ENCODE data around the gene BDKRB2.

Gene BDKRB2

DNA sequence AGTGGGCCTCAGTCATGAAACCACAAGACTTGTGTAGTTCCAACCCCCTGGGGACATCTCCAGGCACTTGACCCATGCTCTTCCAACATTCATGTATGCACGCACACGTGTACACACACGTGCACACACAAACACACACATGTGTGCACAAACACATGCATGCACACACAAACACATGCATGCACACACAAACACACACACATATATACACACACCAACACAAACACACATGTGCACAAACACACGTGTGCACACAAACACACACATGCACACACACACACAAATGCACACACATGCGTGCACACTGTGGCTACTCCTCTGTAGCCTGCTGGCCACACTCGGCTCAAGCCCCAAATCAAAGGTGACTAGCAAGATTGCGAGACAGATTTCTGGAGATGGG, 22.8 kb downstream of the BDKRB2 start:
- TF ChIP-seq, protein P1, sequence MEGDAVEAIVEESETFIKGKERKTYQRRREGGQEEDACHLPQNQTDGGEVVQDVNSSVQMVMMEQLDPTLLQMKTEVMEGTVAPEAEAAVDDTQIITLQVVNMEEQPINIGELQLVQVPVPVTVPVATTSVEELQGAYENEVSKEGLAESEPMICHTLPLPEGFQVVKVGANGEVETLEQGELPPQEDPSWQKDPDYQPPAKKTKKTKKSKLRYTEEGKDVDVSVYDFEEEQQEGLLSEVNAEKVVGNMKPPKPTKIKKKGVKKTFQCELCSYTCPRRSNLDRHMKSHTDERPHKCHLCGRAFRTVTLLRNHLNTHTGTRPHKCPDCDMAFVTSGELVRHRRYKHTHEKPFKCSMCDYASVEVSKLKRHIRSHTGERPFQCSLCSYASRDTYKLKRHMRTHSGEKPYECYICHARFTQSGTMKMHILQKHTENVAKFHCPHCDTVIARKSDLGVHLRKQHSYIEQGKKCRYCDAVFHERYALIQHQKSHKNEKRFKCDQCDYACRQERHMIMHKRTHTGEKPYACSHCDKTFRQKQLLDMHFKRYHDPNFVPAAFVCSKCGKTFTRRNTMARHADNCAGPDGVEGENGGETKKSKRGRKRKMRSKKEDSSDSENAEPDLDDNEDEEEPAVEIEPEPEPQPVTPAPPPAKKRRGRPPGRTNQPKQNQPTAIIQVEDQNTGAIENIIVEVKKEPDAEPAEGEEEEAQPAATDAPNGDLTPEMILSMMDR (IDR thresholded peaks at IDR 0.05; ENCODE audit: insufficient read depth, missing control alignments): no peak
- no peak for FAIRE-seq
- DNase-seq (ENCODE audit: insufficient read length, low spot score): no peak

DNA sequence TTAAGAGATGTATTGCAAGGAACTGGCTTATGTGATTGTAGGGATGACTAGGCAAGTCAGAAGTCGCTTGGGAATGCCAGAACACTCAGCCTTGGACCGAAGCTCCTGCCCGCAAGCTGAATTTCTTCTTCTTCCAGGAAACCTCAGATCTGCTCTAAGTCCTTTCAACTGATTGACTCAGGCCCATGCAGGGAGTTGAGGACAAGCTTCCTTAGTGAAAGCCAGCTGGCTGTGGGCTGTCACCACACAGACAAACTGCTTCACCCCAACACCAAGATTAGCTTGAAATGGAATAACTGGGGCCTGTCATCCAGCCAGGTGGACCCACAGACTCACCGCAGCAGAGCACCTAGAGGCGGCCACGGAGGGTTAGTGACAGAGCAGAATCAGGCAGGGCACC, 24.7 kb downstream of the BDKRB2 start:
- FAIRE-seq (no peak), DNase-seq (ENCODE audit: insufficient read length, low spot score) (no peak)
- TF ChIP-seq, protein P1 (IDR thresholded peaks at IDR 0.05; ENCODE audit: insufficient read depth, missing control alignments): no peak

DNA sequence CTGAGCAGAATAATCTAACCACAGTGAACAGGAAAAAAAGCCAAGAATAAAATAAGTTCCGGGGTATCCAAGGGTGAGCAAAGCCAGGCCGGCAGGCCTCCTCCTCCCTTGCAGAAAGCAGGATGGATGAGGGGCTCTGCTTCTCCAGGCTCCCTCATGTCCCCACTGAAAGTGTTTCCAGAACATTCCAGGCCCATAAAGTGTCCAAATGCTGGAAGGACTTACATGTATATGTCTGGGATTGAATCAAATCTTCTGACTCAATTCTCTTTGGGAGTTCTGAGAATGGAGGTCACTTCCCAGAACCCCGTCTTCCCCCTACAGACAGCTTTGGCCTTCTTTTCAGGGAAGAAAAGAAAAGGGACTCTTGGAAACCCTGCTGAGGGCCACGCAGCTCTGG, 26.4 kb downstream of the BDKRB2 start:
- FAIRE-seq: no peak

DNA sequence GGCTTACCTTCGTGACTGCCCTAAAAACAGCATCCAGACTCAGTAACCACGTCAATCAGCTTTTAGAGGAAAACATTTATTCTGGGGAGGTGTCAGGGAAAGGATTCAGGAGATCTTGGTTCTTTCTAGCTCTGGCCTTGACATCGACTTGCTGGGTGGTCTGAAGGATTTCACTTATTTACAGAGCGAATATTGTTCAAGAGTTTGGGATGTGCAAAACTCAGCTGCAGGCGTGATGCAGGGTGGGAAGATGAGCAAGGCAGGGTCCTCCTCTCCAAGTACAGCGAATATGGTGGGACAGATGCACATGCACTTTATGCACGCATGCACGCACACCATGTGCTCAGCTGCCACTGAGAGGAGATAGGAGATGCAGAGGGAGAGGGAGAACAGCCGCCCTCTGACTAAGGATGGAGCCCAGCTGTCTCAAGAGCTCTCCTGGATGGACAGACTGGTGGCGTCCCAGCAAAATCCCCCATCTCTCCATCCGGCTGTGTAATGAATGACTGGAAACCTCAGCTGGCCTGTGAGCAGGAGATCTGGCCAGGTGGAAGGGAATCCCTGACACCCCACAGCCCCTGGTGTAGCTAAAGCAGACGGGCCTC, 27.0 kb downstream of the BDKRB2 start:
- TF ChIP-seq, protein P1 (IDR thresholded peaks at IDR 0.05; ENCODE audit: insufficient read depth, missing control alignments): no peak
- DNase-seq (ENCODE audit: insufficient read length, low spot score): no peak
- FAIRE-seq: no peak

More for the DNA sequence above, 26.4 kb downstream of the BDKRB2 start:
- TF ChIP-seq, protein P1 (IDR thresholded peaks at IDR 0.05; ENCODE audit: insufficient read depth, missing control alignments): no peak
- no peak for DNase-seq (ENCODE audit: insufficient read length, low spot score)

DNA sequence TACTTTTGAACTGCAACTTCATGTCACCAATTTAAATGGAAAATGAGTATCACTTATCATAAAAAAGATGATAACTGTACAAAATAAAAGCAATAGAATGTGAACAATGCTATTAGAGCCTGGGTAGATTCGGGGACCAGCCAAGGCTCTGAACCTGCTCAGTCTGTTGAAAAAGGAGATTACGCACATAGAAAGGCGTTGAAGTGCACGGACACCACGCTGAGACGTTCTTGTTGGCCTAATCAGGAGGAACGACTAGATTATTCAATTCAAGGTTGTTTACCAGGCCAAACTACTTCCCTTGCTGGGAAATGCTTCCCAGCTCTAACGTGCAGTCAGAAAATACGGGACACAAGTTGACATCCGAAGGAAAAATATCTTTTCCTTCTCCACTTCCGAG, 27.9 kb downstream of the BDKRB2 start:
- DNase-seq (ENCODE audit: insufficient read length, low spot score): no peak
- no peak for FAIRE-seq
- TF ChIP-seq, protein P1 (IDR thresholded peaks at IDR 0.05; ENCODE audit: insufficient read depth, missing control alignments): no peak

DNA sequence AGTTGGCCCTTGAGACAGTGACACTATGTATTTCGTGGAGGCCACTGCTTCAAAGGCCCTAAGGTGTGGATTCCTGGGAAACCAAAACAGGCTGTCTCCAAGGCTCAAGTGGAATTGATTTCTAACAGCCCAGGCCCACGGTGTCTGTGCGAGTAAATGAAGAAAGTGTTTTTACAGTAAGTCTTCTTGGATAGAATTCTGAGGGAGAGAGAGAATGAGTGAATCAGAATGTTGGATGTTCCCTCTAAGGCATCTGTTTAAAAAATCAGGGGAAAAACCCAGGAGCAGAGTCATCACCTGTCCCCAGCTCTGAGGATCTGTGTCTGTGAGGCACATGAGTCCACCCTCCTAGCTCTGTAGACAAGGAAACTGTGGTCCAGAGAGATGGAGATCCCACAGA, 29.0 kb downstream of the BDKRB2 start:
- FAIRE-seq: no peak
- DNase-seq (ENCODE audit: insufficient read length, low spot score): no peak
- TF ChIP-seq, protein P1 (IDR thresholded peaks at IDR 0.05; ENCODE audit: insufficient read depth, missing control alignments): no peak

DNA sequence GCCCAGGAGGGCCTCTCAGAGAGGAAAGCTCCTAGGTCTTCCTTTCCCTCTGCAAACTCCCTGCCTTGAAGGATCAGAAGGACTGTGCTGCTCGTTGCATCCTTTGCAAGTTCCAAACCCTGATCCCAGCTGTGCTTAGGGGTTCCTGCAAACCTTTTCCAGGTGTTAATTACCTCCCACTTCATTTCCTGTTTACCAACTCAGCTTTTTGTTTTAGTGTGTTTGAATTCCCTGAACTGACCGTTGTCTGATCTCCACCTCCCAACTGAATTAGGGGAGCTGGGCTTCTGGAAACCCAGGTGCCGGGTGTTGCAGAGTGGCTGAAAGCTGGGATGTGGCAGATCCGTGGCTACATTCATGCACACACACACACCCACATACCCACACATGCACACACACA, 30.8 kb downstream of the BDKRB2 start:
- TF ChIP-seq, protein P1 (IDR thresholded peaks at IDR 0.05; ENCODE audit: insufficient read depth, missing control alignments): no peak
- no peak for FAIRE-seq
- no peak for DNase-seq (ENCODE audit: insufficient read length, low spot score)
